GM21367 (cell line): ENCODE results near the gene UQCRQ.

Source experiments
- ATAC-seq: cut with Tn5 transposase; IDR thresholded peaks from one replicate; pipeline ENCODE4 v1.9.1; 2021; ENCODE audit not compliant: unreplicated experiment

Gene UQCRQ

DNA sequence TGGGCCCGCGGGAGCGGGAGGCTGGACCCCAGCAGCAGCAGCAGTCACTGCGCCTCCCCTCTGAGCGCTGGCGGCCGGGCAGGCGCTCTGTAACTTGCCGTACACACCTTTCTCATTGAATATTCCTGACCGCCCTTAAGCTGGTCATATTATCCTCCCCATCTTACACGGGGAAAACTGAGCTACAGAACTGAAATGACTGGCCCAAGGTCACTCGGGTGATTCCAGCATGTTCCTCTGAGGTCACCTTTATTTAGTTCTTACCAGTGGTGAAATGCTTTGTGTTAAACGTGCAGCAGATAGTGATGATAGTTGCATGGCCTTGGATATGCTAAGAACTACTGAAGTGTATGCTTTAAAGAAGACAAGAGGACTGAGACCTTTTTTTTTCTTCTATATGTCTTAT is 607 bp downstream of the UQCRQ start:
- ATAC-seq, result no peak

DNA sequence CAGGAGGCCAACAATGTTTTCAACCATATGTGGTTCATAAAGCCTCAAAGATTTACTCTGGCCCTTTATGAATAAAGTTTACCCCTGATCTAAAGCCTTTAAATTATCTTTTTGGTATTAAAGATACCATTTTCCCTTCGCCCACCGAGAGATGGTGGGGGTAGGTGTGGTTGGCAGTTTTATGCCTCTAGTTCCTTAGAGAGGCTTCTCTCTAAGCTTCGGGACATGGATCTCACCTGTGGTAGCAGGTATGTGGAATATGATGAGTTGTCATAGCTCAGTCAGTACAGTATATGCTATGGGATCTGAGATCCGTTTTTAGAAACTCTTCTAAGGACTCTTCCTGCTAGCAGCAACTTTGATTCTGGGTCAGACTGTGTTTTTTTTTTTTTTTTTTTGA is 2.3 kb downstream of the UQCRQ start:
- ATAC-seq, result no peak

DNA sequence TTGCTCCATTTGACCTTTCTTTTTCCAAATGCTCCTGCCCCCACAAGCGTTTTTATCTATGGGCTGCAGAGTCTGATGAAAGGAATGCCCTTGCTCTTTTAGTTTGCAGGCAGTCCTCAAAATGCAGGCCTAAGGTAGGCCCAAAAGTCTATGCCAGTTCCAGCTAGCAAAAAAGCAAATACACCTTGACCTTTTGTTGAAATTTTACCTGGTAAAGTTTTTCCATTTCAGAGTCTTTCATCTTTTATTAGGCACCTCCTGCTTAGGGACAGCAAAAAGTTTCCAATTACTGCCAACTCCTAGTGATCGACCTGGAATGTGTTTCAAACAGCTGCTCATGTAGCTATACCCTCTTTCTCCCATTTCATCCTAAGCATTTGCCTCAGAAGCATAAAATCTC is 4.4 kb downstream of the UQCRQ start:
- ATAC-seq, result no peak

DNA sequence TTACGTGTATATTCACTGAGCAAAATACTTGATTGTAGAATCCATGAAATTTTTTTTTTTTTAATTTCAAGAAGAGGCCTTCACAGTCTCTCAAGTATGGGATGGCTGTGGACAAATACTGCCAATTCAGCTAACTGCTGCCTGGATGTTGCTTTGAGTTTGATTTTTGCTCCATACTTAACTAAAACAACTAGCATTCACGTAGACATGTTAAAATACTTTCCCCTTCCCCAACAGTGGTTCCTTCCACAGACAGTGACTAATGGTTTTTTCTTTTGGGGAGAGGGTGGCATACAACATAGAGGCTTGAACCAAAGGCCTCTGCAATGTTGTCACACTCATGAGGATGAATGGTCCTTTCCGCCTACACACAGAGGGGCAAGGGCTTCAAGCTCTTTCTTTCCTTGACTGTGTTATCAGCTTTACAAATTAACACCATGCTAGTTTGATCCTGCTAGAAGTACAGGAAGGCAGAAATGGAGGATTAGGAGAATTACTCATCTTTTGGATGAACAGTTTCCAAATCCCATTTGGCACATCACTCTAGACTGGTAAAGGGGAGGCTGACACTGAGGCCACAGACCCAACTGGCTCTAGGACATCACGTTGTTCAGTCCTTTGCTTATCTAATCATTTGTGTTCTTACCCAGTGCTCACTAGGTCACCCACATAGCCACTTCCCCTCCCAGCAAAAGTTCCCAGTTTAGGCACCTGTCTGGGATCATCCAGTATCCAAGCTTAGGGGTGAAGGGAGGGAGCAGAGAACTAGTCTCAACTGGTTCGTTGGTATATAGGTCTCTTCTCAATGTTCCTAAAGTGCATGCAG is 5.2 kb downstream of the UQCRQ start:
- ATAC-seq, result no peak

DNA sequence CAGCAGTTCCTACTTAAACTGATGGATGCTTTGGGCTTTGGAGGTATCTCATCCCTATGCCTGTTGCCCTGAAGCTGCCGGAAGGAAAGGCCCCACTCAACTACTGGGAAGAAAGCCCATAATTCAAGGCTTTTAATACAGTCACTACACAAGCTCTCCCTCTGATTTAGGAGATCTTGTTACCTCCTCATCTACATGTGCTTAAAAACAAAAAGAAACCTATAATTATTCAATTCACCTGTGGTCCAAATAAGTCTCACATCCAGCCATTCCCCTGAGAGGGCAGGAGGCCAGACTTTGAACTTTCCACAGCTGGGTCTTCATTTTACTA is 6.3 kb downstream of the UQCRQ start:
- no peak for ATAC-seq

DNA sequence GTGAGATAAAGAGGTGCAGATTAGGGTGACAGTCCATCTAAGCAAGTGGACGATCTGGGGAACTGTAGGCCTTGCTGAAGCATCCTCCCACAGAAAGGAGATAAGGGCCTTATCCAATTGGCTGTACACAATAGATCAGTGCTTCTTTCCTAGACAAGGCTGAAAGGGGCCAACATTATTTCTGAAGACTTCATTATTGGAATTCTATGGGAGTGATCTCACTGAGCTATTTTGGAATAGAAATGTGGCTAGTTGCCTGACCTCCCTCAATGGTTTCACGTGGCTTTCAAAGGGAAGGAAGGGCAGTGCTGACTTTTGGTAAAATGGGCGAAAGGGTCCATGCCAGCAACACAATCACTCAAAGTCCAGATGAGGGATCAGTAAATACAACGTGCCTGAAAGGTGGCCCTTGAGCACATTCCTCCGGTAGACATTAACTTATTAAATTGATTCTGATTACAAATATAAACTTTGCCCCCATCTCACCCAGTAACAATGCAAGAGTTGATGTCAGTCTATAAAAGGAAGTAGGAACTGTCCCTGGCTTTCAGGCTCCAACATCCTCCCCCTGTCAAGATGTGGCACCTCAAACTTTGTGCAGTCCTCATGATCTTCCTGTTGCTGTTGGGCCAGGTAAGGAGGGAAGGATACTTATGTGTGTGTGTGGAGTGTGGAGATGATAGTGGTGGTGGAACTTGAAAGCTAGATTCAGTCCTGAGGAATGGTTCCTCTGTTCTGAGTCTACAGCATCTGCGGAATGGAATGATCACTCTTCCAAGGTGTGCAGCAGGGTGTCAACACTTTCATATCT is 6.9 kb downstream of the UQCRQ start, which contains the start of gene LEAP2:
Gene LEAP2 (plus strand): TSS at position 550 of the 811 bp plus-strand sequence. CDS start 27 bp downstream, at position 577.
- no peak for ATAC-seq

DNA sequence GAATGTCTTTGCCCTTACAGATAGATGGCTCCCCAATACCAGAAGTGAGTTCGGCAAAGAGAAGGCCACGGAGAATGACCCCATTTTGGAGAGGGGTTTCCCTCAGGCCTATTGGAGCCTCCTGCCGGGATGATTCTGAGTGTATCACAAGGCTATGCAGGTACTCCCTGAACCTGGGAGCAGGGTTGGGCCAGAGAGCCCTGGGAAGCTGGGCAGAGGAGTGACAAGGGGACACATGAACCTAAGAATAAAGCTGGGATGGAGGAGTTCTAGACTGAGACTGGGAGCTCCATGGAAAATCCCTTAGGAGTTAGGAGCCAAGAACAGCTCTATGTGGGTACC is 7.5 kb downstream of the UQCRQ start:
- no peak for ATAC-seq

DNA sequence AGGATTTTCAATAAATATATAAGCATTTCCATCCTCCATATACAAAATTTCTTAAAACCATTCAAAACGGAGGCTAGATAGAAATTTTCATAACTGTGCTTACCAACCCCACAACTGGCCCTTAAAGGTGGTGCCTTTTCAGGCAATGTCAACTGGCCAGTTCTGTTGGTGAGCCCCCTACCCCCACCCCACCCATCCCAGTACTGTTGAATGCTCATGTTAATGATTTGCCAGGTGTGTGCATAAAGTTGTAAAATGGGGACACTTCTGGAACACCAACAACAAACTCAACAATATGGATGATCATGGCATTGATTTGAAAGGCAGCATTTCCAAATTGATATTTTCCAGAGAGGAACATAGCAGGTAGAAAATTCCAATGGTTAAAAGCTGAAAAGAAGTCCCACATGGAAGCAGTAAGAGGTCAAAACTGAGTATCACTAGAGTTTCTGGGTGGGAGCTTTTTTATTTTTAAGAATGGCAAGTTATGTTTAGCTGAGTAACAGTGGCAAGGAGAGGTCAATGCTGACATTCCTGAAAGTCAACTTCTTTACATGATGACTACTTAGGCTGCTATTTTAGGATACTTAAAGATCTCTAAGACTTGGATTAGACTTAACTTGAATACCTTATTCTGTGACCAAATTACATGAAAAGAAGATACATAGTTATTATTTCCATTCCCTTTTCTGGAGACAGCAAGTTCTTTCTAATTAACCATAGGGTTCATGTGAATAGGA is 9.7 kb downstream of the UQCRQ start:
- ATAC-seq, result no peak

DNA sequence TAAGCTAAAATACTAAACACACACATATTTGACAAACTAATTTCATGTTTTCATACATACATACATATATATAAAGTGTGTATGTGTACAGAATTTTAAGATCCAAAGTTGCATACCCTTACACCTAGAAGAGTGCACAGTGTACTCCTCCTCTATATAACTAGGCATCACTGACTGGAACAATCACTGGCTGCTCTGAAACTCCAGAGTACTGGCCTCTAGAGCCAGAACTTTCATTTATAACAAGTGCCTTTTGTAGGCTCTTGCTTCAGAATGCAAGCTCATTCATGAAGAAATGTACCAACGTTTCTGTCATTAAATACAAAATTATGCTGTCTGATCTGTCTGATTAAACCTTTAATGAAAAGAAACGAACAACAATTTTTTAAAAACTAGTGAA is 11.0 kb downstream of the UQCRQ start:
- no peak for ATAC-seq

DNA sequence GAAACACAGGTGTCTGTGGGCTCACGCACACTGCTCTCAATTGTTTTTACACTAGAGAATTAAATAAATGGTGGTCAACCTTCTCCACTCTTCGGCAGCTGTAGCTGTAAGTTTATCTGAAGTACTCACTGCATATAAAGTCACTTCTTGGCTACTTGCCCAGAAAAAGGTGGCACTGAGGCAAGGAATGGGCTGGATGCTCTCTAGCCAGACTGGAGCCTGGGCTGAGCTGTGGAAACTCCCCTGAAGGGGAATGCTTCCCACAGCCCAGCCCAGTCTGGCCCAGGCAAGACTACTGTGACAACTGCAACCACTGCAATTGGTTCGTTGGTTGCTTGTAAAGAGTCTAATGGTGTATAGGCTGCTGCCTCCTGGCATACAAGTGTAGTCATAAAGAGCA is 11.5 kb downstream of the UQCRQ start:
- no peak for ATAC-seq

DNA sequence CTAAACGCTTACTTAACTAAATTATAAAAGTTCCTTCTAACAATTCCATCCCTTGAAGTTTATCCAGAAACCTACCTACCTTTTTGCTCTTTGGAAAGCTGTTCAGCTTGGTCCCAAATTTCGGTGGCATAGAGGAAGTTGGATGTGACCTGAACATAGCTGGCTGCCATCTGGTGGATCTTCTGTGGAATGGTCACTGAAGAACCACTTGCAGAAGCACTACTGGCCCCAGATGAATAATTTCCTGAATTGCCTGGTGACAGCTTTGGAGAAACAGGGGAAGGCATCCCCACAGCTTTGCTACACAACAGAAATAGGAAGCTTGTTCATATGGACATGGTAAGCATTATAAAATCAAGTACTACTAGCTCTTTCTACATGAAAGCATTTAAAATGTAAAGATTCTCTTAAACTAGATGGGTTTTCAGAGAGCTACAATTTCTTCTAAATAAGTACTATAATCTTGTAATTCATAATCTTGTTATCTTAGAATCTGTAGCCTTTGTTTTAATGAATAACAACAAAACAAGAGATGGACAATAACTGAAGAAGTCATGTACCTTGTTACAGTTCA is 16.9 kb downstream of the UQCRQ start:
- no peak for ATAC-seq

DNA sequence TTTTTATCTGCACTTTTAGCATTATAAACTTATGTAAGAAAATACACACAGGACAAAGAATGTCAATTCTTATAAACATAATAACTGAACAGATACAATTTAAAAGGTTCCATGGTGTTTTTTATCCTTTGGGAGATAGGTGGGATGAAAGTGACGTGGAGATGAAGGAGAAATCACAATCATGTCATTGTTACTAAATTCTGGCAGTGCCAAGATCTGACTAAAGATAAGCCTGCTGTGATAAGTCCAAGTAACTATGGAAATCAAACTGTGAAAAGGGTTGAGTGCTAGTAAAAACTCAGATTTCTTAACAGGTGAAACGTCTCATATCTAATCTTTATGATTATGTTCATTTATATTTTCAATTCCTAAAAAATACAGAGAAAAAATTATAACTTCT is 18.1 kb downstream of the UQCRQ start:
- ATAC-seq, result no peak

DNA sequence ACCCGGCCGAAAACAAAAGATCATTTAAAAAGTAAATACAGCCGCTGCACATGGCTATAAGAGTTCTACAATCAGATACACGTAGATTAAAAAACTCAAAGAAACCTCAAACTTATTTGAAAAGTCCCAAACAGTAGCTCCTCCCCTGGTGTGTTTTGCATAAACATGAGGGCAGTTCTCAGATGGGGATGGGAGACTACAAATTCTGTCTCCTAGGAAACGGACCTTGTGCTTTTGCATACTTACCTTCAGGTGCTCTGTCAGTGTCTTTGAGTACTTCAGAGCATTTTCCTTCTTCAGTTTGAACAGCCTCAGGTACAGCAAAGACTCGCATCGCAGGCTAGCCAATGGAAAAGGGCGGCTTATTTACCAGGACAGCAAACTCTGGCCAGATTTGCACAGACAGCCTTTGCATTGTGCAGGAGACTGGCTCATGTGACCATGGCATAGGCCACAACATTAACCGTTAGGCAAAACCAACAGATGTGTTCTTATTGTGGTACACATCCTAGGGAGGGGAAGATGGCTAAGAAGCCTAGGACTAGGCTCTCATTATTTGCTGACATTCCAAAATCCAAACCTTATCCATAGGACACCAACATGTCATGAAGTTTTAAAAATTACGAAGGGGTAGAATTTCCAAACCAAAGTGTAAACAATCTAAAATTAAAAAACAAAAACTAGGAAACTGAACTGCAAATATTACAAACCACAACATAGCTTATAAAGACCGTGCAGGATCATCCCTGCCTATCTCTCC is 19.8 kb downstream of the UQCRQ start:
- ATAC-seq, result no peak

DNA sequence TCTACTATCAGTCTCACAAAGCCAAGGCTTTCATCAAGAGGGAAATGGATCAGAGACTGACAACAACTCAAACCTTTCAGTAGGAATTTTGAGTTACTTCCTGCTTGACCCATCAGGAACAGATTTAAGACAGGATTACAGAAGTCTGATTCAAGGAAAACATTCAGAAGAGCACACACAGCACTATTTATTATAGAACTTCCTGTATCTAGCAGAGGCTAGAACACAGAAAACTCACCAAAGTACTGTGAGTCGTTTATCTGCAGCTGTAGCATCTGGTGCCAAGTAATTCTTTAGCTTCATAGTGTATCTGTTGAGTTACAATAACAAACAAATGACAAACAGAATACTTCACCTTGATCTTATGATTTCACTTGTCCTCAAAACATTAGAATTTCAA is 20.8 kb downstream of the UQCRQ start:
- ATAC-seq, result no peak

DNA sequence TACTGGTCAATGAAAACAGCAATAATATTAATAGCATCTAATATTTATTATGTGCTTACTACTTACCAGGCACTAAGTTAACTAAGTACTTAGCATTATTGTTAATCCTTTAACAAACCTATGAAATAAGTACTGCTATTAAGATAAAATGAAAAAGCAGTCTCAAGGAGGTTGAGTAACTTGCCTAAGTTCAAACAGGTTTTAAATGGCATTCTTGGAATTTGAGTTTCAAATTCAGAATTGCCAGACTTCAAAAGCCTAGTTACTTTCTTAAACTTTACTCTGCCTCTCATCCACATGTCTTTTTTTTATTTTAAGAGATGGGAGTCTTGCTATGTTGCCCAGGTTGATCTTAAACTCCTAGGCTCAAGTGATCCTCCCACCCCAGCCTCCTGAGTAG is 23.1 kb downstream of the UQCRQ start:
- ATAC-seq, result no peak

DNA sequence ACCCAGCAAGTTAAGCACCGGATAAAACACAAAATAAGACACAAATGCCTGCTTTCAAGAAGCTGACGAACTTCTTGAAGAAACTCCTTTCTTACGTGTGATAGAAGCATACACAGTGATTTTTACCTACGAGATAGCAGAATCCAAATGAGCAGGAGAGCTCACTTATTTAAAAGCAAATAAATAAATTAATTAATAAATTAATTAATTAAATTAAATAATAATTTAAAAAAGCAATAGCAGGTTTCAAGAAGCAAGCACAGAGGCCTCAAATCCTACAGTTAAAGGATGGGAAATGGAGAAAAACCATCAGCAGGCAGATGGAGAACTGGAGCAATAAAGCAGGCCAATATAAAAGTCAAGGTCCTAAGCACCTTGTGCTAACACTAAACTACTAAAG is 24.4 kb downstream of the UQCRQ start:
- no peak for ATAC-seq

DNA sequence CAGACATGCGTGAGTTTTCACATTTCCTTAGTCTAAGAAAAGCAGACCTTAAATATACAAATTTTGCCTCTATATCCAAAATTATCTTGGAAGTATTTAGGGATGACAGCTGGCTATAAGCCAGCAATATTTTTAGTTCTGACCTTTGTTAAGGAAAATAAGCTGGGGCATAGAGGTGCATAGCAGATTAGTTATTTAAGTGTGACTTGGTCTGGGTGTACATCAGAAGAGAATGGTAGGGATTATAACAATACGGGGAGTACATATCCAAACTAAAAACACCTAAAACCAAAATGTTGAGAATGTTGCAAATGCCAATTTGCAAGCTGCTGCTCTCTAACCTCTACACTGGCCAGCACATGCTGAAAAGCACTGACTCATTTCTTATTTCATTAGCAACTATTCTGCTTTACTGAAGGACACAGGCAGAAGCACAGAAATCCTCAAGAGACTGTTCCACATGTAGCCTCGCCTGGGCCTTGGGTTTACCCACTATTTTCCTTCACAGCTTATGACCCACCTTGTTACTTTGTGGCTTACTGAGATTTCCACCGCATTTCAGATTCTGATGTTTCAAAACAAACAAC is 29.4 kb downstream of the UQCRQ start:
- ATAC-seq, result no peak

DNA sequence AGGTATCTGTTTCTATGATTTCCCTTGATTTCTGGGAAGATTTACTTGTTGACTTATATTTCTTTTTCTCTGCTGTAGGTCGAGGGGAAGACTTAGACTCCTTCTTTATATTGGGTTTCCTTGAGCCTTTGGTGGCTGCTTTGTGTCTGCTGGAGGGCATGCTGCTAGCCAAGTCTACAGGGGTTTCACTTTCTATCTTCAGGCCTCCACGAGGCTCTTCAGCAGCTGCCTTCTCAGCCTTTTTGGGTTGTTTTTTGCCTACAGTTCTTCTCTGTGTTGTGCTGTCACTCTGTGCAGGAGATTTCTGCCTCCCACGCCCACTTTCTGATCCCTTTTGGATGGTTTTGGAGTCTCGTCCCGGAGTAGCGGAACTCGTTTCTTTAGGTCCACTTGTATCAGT is 30.2 kb downstream of the UQCRQ start:
- no peak for ATAC-seq

DNA sequence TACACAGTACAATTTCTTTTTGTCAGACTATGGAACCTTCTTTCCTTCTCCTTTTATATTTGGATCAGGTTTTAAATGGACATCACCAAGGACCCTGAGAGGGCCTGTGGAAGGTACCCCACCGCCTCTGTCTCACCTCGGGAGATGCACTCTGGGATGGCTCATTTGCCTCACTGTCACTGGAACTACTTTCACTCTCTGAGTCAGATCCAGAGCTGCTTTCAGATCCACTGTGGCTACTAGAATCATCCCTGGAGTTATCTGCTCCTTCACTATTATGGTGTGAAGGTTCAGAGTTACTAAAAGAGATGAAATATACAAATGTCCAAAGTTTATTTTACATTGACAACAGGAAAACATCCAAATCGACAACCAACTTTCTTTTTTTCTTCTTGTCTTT is 31.7 kb downstream of the UQCRQ start:
- ATAC-seq, result no peak

DNA sequence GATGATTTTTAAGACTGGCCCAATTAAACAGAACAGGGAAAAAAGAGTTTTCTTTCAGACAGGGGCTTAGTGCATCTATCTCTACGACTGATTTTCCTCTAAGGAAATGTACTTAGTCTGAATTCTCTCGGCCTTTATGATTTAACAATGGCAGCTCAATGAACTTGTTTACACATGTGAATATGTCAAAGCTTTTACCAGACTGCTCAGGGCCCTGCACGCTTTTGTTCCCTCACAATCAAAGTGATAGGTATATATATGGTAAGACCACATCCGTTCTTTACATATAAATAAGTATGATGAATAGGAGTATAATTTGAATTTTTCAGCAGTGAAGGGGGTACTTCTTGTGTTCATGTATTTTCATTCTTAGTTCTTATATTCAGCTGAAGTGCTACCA is 34.6 kb downstream of the UQCRQ start:
- ATAC-seq, result no peak
